Measurements from ENCODE around the gene LYSMD2. TPM values are rescaled to one million over a fixed set of nuclear protein-coding genes. Genes with fewer than 3 reads are reported as not detected.
A peak's percentile ranks its signal among the peaks of the same experiment; 100 is the strongest.

Gene LYSMD2
- total and polyA plus RNA-seq, 10 donors, result 18.1 to 41.7 (median 33.2) TPM

DNA sequence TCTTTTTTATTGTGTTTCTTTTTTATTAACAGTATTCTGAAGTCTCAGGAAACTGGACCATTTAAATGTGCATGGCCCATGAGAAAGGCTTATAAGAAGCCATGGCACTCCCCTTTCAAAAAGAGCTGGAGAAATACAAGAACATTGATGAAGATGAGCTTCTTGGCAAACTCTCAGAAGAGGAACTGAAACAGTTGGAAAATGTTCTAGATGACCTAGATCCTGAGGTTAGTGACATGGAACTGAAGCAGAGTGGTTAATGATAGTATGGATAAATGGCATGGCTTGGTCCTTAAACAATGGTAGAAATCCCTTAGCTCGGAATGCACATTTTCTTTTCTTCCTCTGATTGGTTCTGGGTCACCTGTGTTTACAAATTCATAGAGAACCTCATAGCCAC, 28.9 kb upstream of the LYSMD2 start:
- Histone ChIP-seq H3K4me3 (no peak overlapping the region), H3K27me3 (replicated peaks in 1 of 7) (no peaks in the 10 kb centered on the region), H3K9me3 (no peaks in the 10 kb centered on the region), H3K27ac (no peak overlapping the region), H3K4me1 (peaks cover 3 to 24% (median 13%) of the 10 kb centered on the region in 6 donors), H3K36me3 (peaks cover 0 to 30% (median 2%) of the 10 kb centered on the region in 6 donors)
- TF ChIP-seq, protein P1, sequence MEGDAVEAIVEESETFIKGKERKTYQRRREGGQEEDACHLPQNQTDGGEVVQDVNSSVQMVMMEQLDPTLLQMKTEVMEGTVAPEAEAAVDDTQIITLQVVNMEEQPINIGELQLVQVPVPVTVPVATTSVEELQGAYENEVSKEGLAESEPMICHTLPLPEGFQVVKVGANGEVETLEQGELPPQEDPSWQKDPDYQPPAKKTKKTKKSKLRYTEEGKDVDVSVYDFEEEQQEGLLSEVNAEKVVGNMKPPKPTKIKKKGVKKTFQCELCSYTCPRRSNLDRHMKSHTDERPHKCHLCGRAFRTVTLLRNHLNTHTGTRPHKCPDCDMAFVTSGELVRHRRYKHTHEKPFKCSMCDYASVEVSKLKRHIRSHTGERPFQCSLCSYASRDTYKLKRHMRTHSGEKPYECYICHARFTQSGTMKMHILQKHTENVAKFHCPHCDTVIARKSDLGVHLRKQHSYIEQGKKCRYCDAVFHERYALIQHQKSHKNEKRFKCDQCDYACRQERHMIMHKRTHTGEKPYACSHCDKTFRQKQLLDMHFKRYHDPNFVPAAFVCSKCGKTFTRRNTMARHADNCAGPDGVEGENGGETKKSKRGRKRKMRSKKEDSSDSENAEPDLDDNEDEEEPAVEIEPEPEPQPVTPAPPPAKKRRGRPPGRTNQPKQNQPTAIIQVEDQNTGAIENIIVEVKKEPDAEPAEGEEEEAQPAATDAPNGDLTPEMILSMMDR (IDR thresholded peaks at IDR 0.05 in 8 of 11, conservative IDR thresholded peaks at IDR 0.05 in 3 of 11), result no peak
- TF ChIP-seq POLR2AphosphoS5 (IDR thresholded peaks at IDR 0.05) (no peak), POLR2A (IDR thresholded peaks at IDR 0.05) (no peak)
- 90 to 98% (median 93%) methylated on average over 1 of the region's 1 CpG for WGBS, 5 donors
- intact Hi-C loops (cut with DNase I; ENCODE audit: low total_unique reads), result no loop called here
- no peak for DNase-seq

DNA sequence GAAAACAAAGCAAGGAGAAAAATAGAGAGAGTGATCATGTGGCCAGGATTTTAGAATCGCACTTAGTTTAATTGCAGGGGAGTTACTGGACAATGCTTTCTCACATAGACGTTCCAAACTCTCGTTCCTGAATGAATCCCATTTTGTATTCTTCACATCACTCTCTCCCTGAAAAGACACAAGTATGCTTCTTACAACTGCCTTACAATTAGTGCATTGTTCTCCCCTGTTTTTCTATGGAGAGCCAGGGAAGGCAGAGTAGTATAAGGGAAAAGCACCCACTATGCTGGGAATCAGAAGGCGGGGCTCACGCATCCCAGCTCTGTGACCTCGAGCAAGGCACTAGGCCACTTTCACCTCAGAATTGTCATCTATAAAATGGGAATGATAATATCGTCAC, 28.3 kb upstream of the LYSMD2 start:
- intact Hi-C loops (cut with DNase I; ENCODE audit: low total_unique reads), result no loop called here
- WGBS, 5 donors, result 93 to 95% (median 95%) methylated on average over 7 of the region's 7 CpGs
- Histone ChIP-seq H3K27me3 (replicated peaks in 1 of 7) (no peaks in the 10 kb centered on the region), H3K9me3 (no peaks in the 10 kb centered on the region), H3K4me1 (peaks cover 3 to 24% (median 11%) of the 10 kb centered on the region in 6 donors), H3K27ac (no peak overlapping the region), H3K36me3 (peaks cover 0 to 27% (median 2%) of the 10 kb centered on the region in 6 donors), H3K4me3 (no peak overlapping the region)
- DNase-seq, result no peak
- TF ChIP-seq POLR2A (IDR thresholded peaks at IDR 0.05), result no peak
- TF ChIP-seq, protein P1 (IDR thresholded peaks at IDR 0.05 in 8 of 11, conservative IDR thresholded peaks at IDR 0.05 in 3 of 11), result no peak
- TF ChIP-seq POLR2AphosphoS5 (IDR thresholded peaks at IDR 0.05), result no peak

- peaks cover 0 to 42% (median 16%) of the 10 kb centered on the region in 6 donors for H3K4me1 ChIP-seq
- peaks cover 0 to 5% (median 0%) of the 10 kb centered on the region in 8 donors for H3K9me3 ChIP-seq
- intact Hi-C loops (cut with DNase I; ENCODE audit: low total_unique reads), result no loop called here
- no peaks in the 10 kb centered on the region for H3K27me3 ChIP-seq (replicated peaks in 1 of 7)
- no peaks in the 10 kb centered on the region for H3K36me3 ChIP-seq
- TF ChIP-seq POLR2AphosphoS5 (IDR thresholded peaks at IDR 0.05), result no peak
- TF ChIP-seq, protein P1 (IDR thresholded peaks at IDR 0.05 in 8 of 11, conservative IDR thresholded peaks at IDR 0.05 in 3 of 11), result no peak
- TF ChIP-seq POLR2A (IDR thresholded peaks at IDR 0.05), result no peak
- H3K27ac ChIP-seq, result no peak overlapping the region
- no peak for DNase-seq
- WGBS, 5 donors, result 41 to 58% (median 55%) methylated on average over 3 of the region's 3 CpGs
- H3K4me3 ChIP-seq, result no peak overlapping the region
Observed at GRCh38 chr15:51760805-51761204, 23.4 kb upstream of the LYSMD2 start.

GRCh38 chr15:51759557-51760070, 22.2 kb upstream of the LYSMD2 start:
- Histone ChIP-seq H3K9me3 (peaks cover 0 to 5% (median 0%) of the 10 kb centered on the region in 8 donors), H3K36me3 (no peaks in the 10 kb centered on the region), H3K27ac (peak overlapping the region in 5 of 8 donors; percentile 6 to 58 (median 21)), H3K4me1 (peaks cover 0 to 54% (median 20%) of the 10 kb centered on the region in 6 donors), H3K4me3 (no peak overlapping the region), H3K27me3 (replicated peaks in 1 of 7) (no peaks in the 10 kb centered on the region)
- no peak for TF ChIP-seq POLR2A (IDR thresholded peaks at IDR 0.05)
- TF ChIP-seq POLR2AphosphoS5 (IDR thresholded peaks at IDR 0.05), result peak in 2 of 3 donors; percentile 11 to 47
- TF ChIP-seq, protein P1 (IDR thresholded peaks at IDR 0.05 in 8 of 11, conservative IDR thresholded peaks at IDR 0.05 in 3 of 11), result peak in 7 of 11 experiments; percentile 21 to 46 (median 32)
- 51 to 80% (median 59%) methylated on average over 3 of the region's 3 CpGs for WGBS, 5 donors
- DNase-seq, result no peak
- intact Hi-C loops (cut with DNase I; ENCODE audit: low total_unique reads), result no loop called here

Data from spleen (tissue), 11 donors.